Ovary (tissue), 9 donors: ENCODE results near the gene RAB37. TPM values are rescaled to one million over a fixed set of nuclear protein-coding genes. Genes with fewer than 3 reads are reported as not detected.

Experiments used
- DNase-seq, 5 donors: peaks; one replicate each; pipeline ENCODE4 v3.0.0-alpha.2; 2019 to 2020
- H3K27ac ChIP-seq, 2 donors: fragments of 200-600 bp; one replicate each; pipeline versions ENCODE4 v1.5.1 to v1.8.0; 2019 to 2022
- H3K27me3 ChIP-seq: fragments of 200-600 bp; one replicate; pipeline ENCODE4 v1.8.0; 2022
- H3K36me3 ChIP-seq: fragments of 200-600 bp; sonication (generic); one replicate; pipeline ENCODE4 v1.5.1; 2019
- H3K4me1 ChIP-seq: one replicate; pipeline ENCODE4 v1.8.1; 2013; ENCODE audit warnings: mild to moderate bottlenecking, moderate library complexity; ENCODE audit not compliant: insufficient read depth
- H3K4me3 ChIP-seq: fragments of 200-600 bp; sonication (generic); one replicate; pipeline ENCODE4 v1.5.1; 2017
- H3K9me3 ChIP-seq, 2 donors: fragments of 200-600 bp in 1 of 2; sonication (generic) in 1 of 2; one replicate each; pipeline versions ENCODE4 v1.5.1 to v1.8.1; 2013 to 2019; ENCODE audit warnings: mild to moderate bottlenecking in 1 of 2, moderate library complexity in 1 of 2
- EP300 ChIP-seq: sonication (generic); formaldehyde crosslinking; IDR thresholded peaks from one replicate; pipeline ENCODE4 v1.6.1; 2017; ENCODE audit warnings: antibody characterized with exemption
- POLR2A ChIP-seq: fragments of 450-650 bp; IDR thresholded peaks from one replicate; pipeline ENCODE4 v1.6.1; 2017; ENCODE audit warnings: antibody characterized with exemption, mild to moderate bottlenecking, moderate library complexity
- WGBS, 3 donors: extraction: QIAGEN DNeasy Blood & Tissue Kit in 1 of 3; methylation state at CpG; one replicate each; pipeline versions ENCODE4 v1.1.5 to v1.1.7; 2013 to 2017; 5-methylcytosine and 5-hydroxymethylcytosine counted together
- intact Hi-C, 4 donors: fragments of 100-400 bp; cut with DNase I; formaldehyde crosslinking; loops; one replicate each; pipeline versions ENCODE4 v1.11.0 to v1.15.1; 2022 to 2023
- polyA plus RNA-seq, 2 donors: library from polyadenylated mRNA; stranded (reverse); fragments of 200-250 nt in 1 of 2; fragments of 350-450 nt in 1 of 2; fragmentation: Illumina TruSeq in 1 of 2; extraction: RNeasy Lipid Tissue Mini Kit (QIAGEN cat#74804) in 1 of 2; gene quantifications; one replicate each; pipeline ENCODE4 v1.2.3, GENCODE V29; 2013 to 2014
- total RNA-seq, 7 donors: library from RNA; depleted of rRNA in 2 of 7; stranded (reverse); fragments of >200 nt in 2 of 7; fragmentation: NEBNext Ultra II Directional in 3 of 7; extraction: Animal tissue kit (Norgen Biotek cat#: 25700) in 3 of 7; gene quantifications; one replicate each; pipeline versions ENCODE4 v1.1.0 to v1.2.4, GENCODE V29; 2016 to 2023
- TF ChIP-seq, protein P1 (sequence below), 3 donors: fragments of 450-650 bp in 2 of 3; fragments of 200-600 bp in 1 of 3; IDR thresholded peaks; one replicate each; pipeline versions ENCODE4 v1.5.1 to v1.8.0; 2016 to 2022; ENCODE audit warnings: antibody characterized with exemption in 3 of 3, mild to moderate bottlenecking in 1 of 3
- donor health status: DM: no; HTN: no; CAD: no; lungs with moderate emphysema.
- donor health status: DM: no; HTN: no; CAD: no.
- donor health status: Bipolar disorder and iron deficiency.
- donor health status: DM: yes; HTN: yes; CAD: no.
- donor health status: DM: no; HTN: no; CAD: no.
- donor health status: DM: yes; HTN: yes; CAD: no.

Gene RAB37
- total and polyA plus RNA-seq, 9 donors = 0.45 to 2.4 (median 0.58) TPM; not detected in 2

GRCh38 chr17:74694081-74694480, 43.0 kb upstream of the RAB37 start:
- no peak for DNase-seq
- H3K4me1 ChIP-seq = no peaks in the 10 kb centered on the region
- no peak overlapping the region for H3K27ac ChIP-seq
- 80 to 86% (median 80%) methylated on average over 4 of the region's 4 CpGs for whole genome bisulfite sequencing, 3 donors
- H3K27me3 ChIP-seq = no peaks in the 10 kb centered on the region
- TF ChIP-seq EP300 = no peak
- TF ChIP-seq POLR2A = no peak
- TF ChIP-seq, protein P1, sequence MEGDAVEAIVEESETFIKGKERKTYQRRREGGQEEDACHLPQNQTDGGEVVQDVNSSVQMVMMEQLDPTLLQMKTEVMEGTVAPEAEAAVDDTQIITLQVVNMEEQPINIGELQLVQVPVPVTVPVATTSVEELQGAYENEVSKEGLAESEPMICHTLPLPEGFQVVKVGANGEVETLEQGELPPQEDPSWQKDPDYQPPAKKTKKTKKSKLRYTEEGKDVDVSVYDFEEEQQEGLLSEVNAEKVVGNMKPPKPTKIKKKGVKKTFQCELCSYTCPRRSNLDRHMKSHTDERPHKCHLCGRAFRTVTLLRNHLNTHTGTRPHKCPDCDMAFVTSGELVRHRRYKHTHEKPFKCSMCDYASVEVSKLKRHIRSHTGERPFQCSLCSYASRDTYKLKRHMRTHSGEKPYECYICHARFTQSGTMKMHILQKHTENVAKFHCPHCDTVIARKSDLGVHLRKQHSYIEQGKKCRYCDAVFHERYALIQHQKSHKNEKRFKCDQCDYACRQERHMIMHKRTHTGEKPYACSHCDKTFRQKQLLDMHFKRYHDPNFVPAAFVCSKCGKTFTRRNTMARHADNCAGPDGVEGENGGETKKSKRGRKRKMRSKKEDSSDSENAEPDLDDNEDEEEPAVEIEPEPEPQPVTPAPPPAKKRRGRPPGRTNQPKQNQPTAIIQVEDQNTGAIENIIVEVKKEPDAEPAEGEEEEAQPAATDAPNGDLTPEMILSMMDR (IDR thresholded peaks at IDR 0.05) = no peak
- no peak overlapping the region for H3K4me3 ChIP-seq
- H3K9me3 ChIP-seq = no peaks in the 10 kb centered on the region
- intact Hi-C loops = no loop called here
- no peaks in the 10 kb centered on the region for H3K36me3 ChIP-seq

DNA sequence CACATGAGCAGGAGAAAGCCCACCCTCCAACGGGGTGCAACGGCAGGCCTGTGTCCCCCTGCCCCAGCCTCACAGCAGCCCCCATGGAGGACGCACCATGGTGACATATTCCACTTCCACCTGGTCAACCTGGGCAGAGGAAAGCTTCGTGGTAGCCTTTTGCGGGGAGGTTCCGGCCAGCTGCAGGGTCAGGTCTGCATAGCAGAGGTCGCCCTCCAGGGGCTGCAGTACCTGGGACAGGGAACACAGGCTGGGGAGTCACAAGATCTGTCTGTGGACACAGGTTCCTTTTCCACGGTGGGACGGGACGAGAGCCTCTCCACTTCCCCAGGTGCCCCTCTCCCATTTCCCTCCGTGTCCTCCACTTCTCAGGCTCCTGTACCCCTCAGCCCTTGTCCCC, 41.4 kb upstream of the RAB37 start:
- Histone ChIP-seq H3K36me3 (no peaks in the 10 kb centered on the region), H3K27ac (no peak overlapping the region), H3K27me3 (no peaks in the 10 kb centered on the region), H3K9me3 (no peaks in the 10 kb centered on the region), H3K4me1 (no peaks in the 10 kb centered on the region), H3K4me3 (no peak overlapping the region)
- TF ChIP-seq POLR2A (no peak), EP300 (no peak)
- TF ChIP-seq, protein P1 (IDR thresholded peaks at IDR 0.05) = no peak
- no peak for DNase-seq
- 72 to 78% (median 76%) methylated on average over 11 of the region's 11 CpGs for WGBS, 3 donors
- intact Hi-C loops = no loop called here

DNA sequence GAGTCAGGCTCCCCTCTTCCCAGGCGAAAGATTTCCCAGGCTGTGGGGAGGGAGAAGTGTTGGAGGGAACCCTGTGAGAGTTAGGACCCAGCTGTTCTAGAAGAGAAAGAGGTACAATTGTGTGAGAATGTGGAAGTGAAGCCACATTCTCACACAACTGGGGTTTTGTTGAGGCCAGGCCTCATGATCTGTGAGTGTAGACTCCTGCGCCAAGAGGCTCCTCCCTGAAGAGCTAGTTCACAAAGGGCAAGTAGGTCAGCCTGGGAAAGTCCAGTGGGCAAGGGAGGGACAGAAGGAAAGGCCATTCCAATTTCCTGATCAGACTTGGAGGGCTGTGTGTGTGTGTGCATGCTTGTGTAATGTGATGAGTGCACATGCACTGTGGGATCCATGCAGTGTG, 39.5 kb upstream of the RAB37 start:
- H3K4me1 ChIP-seq = no peaks in the 10 kb centered on the region
- DNase-seq = no peak
- H3K36me3 ChIP-seq = no peaks in the 10 kb centered on the region
- no peaks in the 10 kb centered on the region for H3K9me3 ChIP-seq
- no peak overlapping the region for H3K27ac ChIP-seq
- WGBS, 3 donors = 62 to 79% (median 66%) methylated on average over 2 of the region's 2 CpGs
- intact Hi-C loops = no loop called here
- TF ChIP-seq, protein P1 (IDR thresholded peaks at IDR 0.05) = no peak
- no peak for TF ChIP-seq EP300
- no peaks in the 10 kb centered on the region for H3K27me3 ChIP-seq
- H3K4me3 ChIP-seq = no peak overlapping the region

DNA sequence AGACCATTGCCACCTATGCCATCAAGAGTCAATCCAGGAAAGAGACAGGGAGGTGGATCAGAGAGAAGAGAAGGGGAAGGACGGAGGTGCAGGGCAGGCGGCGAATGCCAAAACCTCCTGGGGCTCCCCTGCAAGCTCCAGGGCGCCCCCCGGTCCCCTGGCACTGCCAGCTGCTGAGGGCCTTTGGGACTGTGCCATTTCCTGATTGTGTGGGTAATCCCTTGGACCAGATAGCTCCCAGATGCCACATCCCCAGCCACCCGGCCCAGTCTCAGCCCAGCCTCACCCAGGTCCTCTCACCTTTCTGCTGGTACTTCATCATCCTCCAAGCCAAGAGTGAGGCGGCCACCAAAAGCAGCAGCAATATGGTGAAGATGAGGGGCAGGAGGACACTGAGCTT, 39.0 kb upstream of the RAB37 start:
- TF ChIP-seq, protein P1 (IDR thresholded peaks at IDR 0.05) = no peak
- TF ChIP-seq EP300 (no peak), POLR2A (no peak)
- Histone ChIP-seq H3K27ac (no peak overlapping the region), H3K4me1 (no peaks in the 10 kb centered on the region), H3K27me3 (no peaks in the 10 kb centered on the region), H3K4me3 (no peak overlapping the region), H3K9me3 (no peaks in the 10 kb centered on the region), H3K36me3 (no peaks in the 10 kb centered on the region)
- intact Hi-C loops = no loop called here
- 82 to 86% (median 84%) methylated on average over 7 of the region's 7 CpGs for WGBS, 3 donors
- DNase-seq = no peak

DNA sequence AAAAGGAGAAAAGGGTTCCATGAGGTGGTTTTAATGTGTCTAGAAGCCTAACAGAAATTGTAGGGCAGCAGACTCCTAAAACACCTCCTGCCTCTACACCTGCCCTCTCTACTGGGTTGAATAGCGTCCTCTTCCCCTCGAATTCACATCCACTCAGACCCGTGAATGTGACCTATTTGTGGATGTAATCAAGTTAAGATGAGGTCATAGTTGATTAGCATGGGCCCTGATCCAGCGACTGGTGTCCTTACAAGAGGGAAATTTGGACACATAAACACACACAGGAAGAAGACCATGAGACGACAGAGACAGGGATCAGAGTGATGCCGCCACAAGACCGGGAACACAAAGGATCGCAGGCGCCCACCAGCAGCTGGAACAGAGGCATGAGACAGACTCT, 37.8 kb upstream of the RAB37 start:
- intact Hi-C loops = no loop called here
- H3K27ac ChIP-seq = no peak overlapping the region
- TF ChIP-seq EP300 (no peak), POLR2A (no peak)
- TF ChIP-seq, protein P1 (IDR thresholded peaks at IDR 0.05) = no peak
- 71 to 75% (median 71%) methylated on average over 9 of the region's 9 CpGs for WGBS, 3 donors
- H3K4me1 ChIP-seq = no peaks in the 10 kb centered on the region
- no peaks in the 10 kb centered on the region for H3K36me3 ChIP-seq
- no peak overlapping the region for H3K4me3 ChIP-seq
- H3K27me3 ChIP-seq = no peaks in the 10 kb centered on the region
- DNase-seq = no peak
- H3K9me3 ChIP-seq = no peaks in the 10 kb centered on the region
